ENCODE data around the gene EIF3D.

- TF ChIP-seq, protein P1, sequence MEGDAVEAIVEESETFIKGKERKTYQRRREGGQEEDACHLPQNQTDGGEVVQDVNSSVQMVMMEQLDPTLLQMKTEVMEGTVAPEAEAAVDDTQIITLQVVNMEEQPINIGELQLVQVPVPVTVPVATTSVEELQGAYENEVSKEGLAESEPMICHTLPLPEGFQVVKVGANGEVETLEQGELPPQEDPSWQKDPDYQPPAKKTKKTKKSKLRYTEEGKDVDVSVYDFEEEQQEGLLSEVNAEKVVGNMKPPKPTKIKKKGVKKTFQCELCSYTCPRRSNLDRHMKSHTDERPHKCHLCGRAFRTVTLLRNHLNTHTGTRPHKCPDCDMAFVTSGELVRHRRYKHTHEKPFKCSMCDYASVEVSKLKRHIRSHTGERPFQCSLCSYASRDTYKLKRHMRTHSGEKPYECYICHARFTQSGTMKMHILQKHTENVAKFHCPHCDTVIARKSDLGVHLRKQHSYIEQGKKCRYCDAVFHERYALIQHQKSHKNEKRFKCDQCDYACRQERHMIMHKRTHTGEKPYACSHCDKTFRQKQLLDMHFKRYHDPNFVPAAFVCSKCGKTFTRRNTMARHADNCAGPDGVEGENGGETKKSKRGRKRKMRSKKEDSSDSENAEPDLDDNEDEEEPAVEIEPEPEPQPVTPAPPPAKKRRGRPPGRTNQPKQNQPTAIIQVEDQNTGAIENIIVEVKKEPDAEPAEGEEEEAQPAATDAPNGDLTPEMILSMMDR (IDR thresholded peaks at IDR 0.05; ENCODE audit: borderline replicate concordance, extremely low read depth, low read length, poor library complexity, severe bottlenecking) = no peak
- TF ChIP-seq EZH2 (IDR thresholded peaks at IDR 0.05; ENCODE audit: borderline replicate concordance, low read depth, low read length, severe bottlenecking) = no peak
Observed at GRCh38 chr22:36544107-36544620, 15.2 kb upstream of the EIF3D start.
